Chondrocyte (in vitro differentiated cells): ENCODE results near the gene BMX. TPM values are rescaled to one million over a fixed set of nuclear protein-coding genes. Genes with fewer than 3 reads are reported as not detected.

Source experiments
- DNase-seq: peaks from one replicate; pipeline ENCODE4 v3.0.0; 2021; ENCODE audit warnings: mixed read lengths, low spot score
- H3K27ac Mint-ChIP-seq: one replicate; pipeline ENCODE4 v1.8.0; 2021; ENCODE audit warnings: mild to moderate bottlenecking, moderate library complexity, mixed read lengths; ENCODE audit not compliant: unreplicated experiment
- H3K27me3 Mint-ChIP-seq: 2 replicates; pipeline ENCODE4 v1.8.0; 2021; ENCODE audit warnings: low read depth, mixed read lengths
- H3K36me3 Mint-ChIP-seq: 2 replicates; pipeline ENCODE4 v1.8.0; 2021; ENCODE audit warnings: low read depth, mixed read lengths
- H3K4me1 Mint-ChIP-seq: 2 replicates; pipeline ENCODE4 v1.8.0; 2021; ENCODE audit warnings: low read depth, mild to moderate bottlenecking, mixed read lengths
- H3K4me3 Mint-ChIP-seq: one replicate; pipeline ENCODE4 v1.8.0; 2021; ENCODE audit warnings: mild to moderate bottlenecking, moderate library complexity, mixed read lengths; ENCODE audit not compliant: unreplicated experiment
- H3K9me3 Mint-ChIP-seq: 2 replicates; pipeline ENCODE4 v1.8.0; 2021; ENCODE audit warnings: low read depth, mixed read lengths
- total RNA-seq: library from RNA; stranded (reverse); gene quantifications from 3 replicates; pipeline ENCODE4 v1.2.1, GENCODE V29; 2021
- TF ChIP-seq, protein P1 (sequence below): fragments of 200-600 bp; sonication (generic); IDR thresholded peaks from 2 replicates; pipeline ENCODE4 v1.5.0; 2021; ENCODE audit warnings: antibody characterized with exemption, mild to moderate bottlenecking, moderate library complexity

The BMX gene
- total RNA-seq, 1 donor from 2014 or later = not detected

DNA sequence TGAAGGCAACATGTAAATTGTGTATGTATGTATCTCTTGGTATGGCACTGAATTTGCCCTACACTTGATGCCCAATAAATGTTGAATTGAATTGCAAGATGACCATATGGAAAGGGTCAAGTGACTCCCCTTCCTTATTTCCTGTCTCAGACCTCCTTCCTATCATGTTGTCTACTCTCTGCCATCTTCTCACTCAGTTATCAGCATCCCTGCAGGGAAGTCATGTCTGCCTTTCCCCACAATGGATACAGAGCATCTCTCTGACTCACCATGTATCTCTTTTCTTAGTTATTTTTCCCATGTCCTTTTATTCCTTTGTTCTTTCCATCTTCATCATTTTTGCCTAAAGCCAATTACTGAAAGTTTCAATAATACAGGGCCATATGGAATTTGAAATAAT lies 22.5 kb downstream of the BMX start:
- Mint-ChIP-seq H3K9me3 (no peaks in the 10 kb centered on the region), H3K27me3 (peaks cover 6% of the 10 kb centered on the region), H3K36me3 (no peaks in the 10 kb centered on the region), H3K27ac (no peak overlapping the region), H3K4me1 (peaks cover 5% of the 10 kb centered on the region), H3K4me3 (no peak overlapping the region)
- TF ChIP-seq, protein P1, sequence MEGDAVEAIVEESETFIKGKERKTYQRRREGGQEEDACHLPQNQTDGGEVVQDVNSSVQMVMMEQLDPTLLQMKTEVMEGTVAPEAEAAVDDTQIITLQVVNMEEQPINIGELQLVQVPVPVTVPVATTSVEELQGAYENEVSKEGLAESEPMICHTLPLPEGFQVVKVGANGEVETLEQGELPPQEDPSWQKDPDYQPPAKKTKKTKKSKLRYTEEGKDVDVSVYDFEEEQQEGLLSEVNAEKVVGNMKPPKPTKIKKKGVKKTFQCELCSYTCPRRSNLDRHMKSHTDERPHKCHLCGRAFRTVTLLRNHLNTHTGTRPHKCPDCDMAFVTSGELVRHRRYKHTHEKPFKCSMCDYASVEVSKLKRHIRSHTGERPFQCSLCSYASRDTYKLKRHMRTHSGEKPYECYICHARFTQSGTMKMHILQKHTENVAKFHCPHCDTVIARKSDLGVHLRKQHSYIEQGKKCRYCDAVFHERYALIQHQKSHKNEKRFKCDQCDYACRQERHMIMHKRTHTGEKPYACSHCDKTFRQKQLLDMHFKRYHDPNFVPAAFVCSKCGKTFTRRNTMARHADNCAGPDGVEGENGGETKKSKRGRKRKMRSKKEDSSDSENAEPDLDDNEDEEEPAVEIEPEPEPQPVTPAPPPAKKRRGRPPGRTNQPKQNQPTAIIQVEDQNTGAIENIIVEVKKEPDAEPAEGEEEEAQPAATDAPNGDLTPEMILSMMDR = no peak
- DNase-seq = no peak

DNA sequence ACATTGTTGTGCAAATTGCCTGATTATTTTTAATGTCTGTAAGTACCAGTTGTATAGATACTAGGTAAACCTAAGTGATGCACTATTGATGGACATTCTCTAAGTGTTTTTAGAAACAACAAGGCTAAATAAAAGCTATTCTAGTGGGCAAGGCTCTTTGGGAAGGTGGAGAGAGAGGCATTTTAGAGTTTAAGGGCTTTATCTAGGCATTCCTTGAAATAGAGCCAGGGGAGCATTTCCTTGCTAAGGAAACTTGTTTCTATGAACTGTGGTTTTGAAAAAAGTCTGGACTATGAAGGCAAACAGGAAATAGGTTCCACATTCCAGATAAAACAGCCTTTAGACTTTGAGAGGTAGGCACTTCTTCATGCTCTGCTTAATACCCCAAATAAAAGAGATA lies 23.8 kb downstream of the BMX start:
- Mint-ChIP-seq H3K4me3 (no peak overlapping the region), H3K27ac (no peak overlapping the region), H3K4me1 (peaks cover 5% of the 10 kb centered on the region), H3K27me3 (peaks cover 6% of the 10 kb centered on the region), H3K36me3 (no peaks in the 10 kb centered on the region), H3K9me3 (no peaks in the 10 kb centered on the region)
- TF ChIP-seq, protein P1 = no peak
- no peak for DNase-seq

DNA sequence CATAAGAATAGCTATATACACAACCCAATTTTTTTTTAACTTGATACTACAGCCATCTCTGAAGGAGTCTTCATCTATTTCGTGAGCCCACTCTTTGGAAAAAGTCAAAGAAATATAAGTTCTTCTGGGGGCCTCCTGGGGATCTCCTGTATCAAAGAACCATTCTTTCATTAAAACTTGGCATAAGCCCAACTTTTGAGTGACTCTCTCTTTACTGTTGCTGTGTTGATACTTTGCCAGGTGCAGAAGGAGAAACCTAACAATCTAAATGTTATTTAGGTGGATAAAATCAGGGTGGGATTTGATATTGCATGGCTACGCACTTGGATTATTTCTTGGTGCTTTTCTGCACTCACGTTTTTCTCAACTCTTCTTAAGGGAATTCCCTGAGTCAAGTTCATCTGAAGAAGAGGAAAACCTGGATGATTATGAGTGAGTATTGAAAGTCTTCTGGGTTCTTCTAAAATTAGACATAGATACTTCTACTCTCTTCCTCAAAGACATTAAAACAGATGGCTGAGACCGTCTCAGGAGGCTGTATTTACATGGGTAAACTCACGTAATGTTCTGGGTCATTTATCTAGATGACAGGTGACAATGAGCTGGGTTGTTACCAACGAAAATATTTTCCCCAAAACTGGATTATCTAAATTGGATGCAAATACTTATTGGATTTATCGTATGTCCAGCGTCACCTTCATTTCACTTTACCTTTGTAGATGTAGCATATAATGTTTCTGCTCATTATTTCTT lies 25.2 kb downstream of the BMX start:
- DNase-seq = no peak
- Mint-ChIP-seq H3K27ac (no peak overlapping the region), H3K4me1 (peaks cover 5% of the 10 kb centered on the region), H3K36me3 (no peaks in the 10 kb centered on the region), H3K27me3 (peaks cover 6% of the 10 kb centered on the region), H3K4me3 (no peak overlapping the region), H3K9me3 (no peaks in the 10 kb centered on the region)
- TF ChIP-seq, protein P1 = no peak

DNA sequence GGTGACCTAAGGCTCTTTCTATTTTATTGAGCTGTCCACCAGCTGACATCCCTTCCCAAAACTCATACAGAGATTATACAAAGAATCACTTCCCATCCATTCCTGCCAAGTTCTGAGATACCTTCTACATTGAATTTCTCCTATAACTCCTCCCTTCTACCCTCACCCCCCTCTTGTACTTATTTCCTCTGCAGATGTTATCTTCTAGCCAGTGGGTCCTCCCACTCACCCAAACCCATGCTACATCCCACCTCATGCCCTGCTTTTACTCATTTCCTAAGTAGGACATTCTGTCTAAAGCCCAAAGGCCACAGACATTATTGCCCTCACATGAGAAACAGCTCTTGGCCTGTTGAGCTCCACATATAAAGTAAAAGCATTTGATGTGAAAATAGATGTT lies 28.6 kb downstream of the BMX start:
- TF ChIP-seq, protein P1 = no peak
- Mint-ChIP-seq H3K4me1 (peaks cover 5% of the 10 kb centered on the region), H3K27ac (no peak overlapping the region), H3K36me3 (no peaks in the 10 kb centered on the region), H3K4me3 (no peak overlapping the region), H3K27me3 (peaks cover 11% of the 10 kb centered on the region), H3K9me3 (no peaks in the 10 kb centered on the region)
- DNase-seq = no peak

DNA sequence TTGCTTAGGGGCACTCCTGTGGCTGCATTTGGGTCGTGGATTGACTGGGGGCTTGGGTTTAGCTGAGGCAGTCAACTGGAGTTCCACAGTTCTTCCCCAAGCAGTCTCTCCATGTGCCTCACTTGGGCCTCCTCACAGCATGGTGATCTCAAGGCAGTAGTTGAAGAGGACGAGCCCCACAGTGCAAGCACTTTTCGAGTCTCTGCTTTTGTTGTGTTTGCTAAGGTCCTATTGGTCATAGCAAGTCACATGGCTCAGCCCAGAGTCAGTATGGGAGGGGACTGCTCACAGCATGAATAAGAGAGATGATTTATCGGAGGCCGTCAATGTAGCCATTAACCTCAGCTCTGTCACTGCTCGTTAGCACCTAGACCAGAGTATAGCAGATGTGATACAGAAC lies 29.7 kb downstream of the BMX start:
- Mint-ChIP-seq H3K27ac (no peak overlapping the region), H3K4me3 (no peak overlapping the region), H3K4me1 (no peaks in the 10 kb centered on the region), H3K27me3 (peaks cover 11% of the 10 kb centered on the region), H3K9me3 (no peaks in the 10 kb centered on the region), H3K36me3 (no peaks in the 10 kb centered on the region)
- no peak for DNase-seq
- TF ChIP-seq, protein P1 = no peak
